Nephron progenitor cell (in vitro differentiated cells): ENCODE results near the gene SNRPA.
A peak's percentile ranks its signal among the peaks of the same experiment; 100 is the strongest.

ENCODE experiments used
- DNase-seq: peaks from one replicate; pipeline ENCODE4 v3.0.0; 2021
- H3K27ac Mint-ChIP-seq: 2 replicates; pipeline ENCODE4 v1.8.0; 2021; ENCODE audit warnings: mild to moderate bottlenecking, moderate library complexity, mixed read lengths
- H3K27me3 Mint-ChIP-seq: 2 replicates; pipeline ENCODE4 v1.8.0; 2021; ENCODE audit warnings: mild to moderate bottlenecking, low read depth, mixed read lengths; ENCODE audit not compliant: poor library complexity
- H3K36me3 Mint-ChIP-seq: 2 replicates; pipeline ENCODE4 v1.8.0; 2021; ENCODE audit warnings: low read depth, mixed read lengths
- H3K4me1 Mint-ChIP-seq: 2 replicates; pipeline ENCODE4 v1.8.0; 2021; ENCODE audit warnings: mixed read lengths
- H3K4me3 Mint-ChIP-seq: 2 replicates; pipeline ENCODE4 v1.8.0; 2021; ENCODE audit warnings: mild to moderate bottlenecking, moderate library complexity, mixed read lengths
- H3K9me3 Mint-ChIP-seq: 2 replicates; pipeline ENCODE4 v1.8.0; 2021; ENCODE audit warnings: mild to moderate bottlenecking, moderate library complexity, mixed read lengths
- CTCF ChIP-seq: fragments of 200-600 bp; sonication (generic); IDR thresholded peaks from 2 replicates; pipeline ENCODE4 v1.5.0; 2021; ENCODE audit warnings: antibody characterized with exemption

The SNRPA gene

GRCh38 chr19:40750874-40751537 lies at the start of gene SNRPA:
SNRPA (plus strand) TSS chr19:40751203; CDS start chr19:40751409, 206 bp downstream.
- H3K36me3 Mint-ChIP-seq = peaks cover 31% of the 10 kb centered on the region
- no peaks in the 10 kb centered on the region for H3K9me3 Mint-ChIP-seq
- peak; percentile 95 for DNase-seq
- H3K27ac Mint-ChIP-seq = peak within 1 kb of the TSS; percentile 99
- no peak for TF ChIP-seq CTCF
- peaks cover 6% of the 10 kb centered on the region for H3K27me3 Mint-ChIP-seq
- H3K4me3 Mint-ChIP-seq = peak within 1 kb of the TSS; percentile 94
- H3K4me1 Mint-ChIP-seq = peaks cover 67% of the 10 kb centered on the region

GRCh38 chr19:40701758-40702157 lies 49.2 kb upstream of the SNRPA start:
- no peak overlapping the region for H3K27ac Mint-ChIP-seq

GRCh38 chr19:40702337-40703012 lies 48.5 kb upstream of the SNRPA start:
- Mint-ChIP-seq H3K4me1 (peaks cover 24% of the 10 kb centered on the region), H3K27me3 (no peaks in the 10 kb centered on the region), H3K9me3 (no peaks in the 10 kb centered on the region), H3K27ac (peak overlapping the region; percentile 72), H3K36me3 (peaks cover 51% of the 10 kb centered on the region), H3K4me3 (no peak overlapping the region)
- peak; percentile 57 for TF ChIP-seq CTCF
- DNase-seq = peak; percentile 72

More at GRCh38 chr19:40701758-40702157, 49.2 kb upstream of the SNRPA start:
- Mint-ChIP-seq H3K4me3 (no peak overlapping the region), H3K27me3 (no peaks in the 10 kb centered on the region), H3K36me3 (peaks cover 52% of the 10 kb centered on the region), H3K9me3 (no peaks in the 10 kb centered on the region), H3K4me1 (peaks cover 19% of the 10 kb centered on the region)
- no peak for TF ChIP-seq CTCF
- no peak for DNase-seq

GRCh38 chr19:40703029-40703755 lies 47.8 kb upstream of the SNRPA start:
- peak overlapping the region; percentile 44 for H3K27ac Mint-ChIP-seq
- no peak for DNase-seq
- H3K4me3 Mint-ChIP-seq = peak overlapping the region; percentile 14
- TF ChIP-seq CTCF = no peak
- peaks cover 51% of the 10 kb centered on the region for H3K36me3 Mint-ChIP-seq
- no peaks in the 10 kb centered on the region for H3K9me3 Mint-ChIP-seq
- no peaks in the 10 kb centered on the region for H3K27me3 Mint-ChIP-seq
- H3K4me1 Mint-ChIP-seq = peaks cover 24% of the 10 kb centered on the region

- H3K4me3 Mint-ChIP-seq = no peak overlapping the region
- H3K27me3 Mint-ChIP-seq = no peaks in the 10 kb centered on the region
- no peak for DNase-seq
- no peak overlapping the region for H3K27ac Mint-ChIP-seq
- H3K9me3 Mint-ChIP-seq = no peaks in the 10 kb centered on the region
- H3K4me1 Mint-ChIP-seq = peaks cover 24% of the 10 kb centered on the region
- TF ChIP-seq CTCF = no peak
- peaks cover 55% of the 10 kb centered on the region for H3K36me3 Mint-ChIP-seq
These were observed 46.3 kb upstream of the SNRPA start for GRCh38 chr19:40704491-40705361.
